Embryonic facial prominence (tissue), 1 donor: Measurements from ENCODE around the gene SPHK1.
A peak's percentile ranks its signal among the peaks of the same experiment; 100 is the strongest.
"Not testable (repeated sequence)": the region's sequence is repeated elsewhere in the genome, so short reads cannot be mapped to it uniquely, and the experiment has no call there.

Source experiments
- DNase-seq: peaks from one replicate; pipeline ENCODE4 v3.0.0-alpha.2; 2016; ENCODE audit errors: extremely low spot score

Gene SPHK1, protein sequence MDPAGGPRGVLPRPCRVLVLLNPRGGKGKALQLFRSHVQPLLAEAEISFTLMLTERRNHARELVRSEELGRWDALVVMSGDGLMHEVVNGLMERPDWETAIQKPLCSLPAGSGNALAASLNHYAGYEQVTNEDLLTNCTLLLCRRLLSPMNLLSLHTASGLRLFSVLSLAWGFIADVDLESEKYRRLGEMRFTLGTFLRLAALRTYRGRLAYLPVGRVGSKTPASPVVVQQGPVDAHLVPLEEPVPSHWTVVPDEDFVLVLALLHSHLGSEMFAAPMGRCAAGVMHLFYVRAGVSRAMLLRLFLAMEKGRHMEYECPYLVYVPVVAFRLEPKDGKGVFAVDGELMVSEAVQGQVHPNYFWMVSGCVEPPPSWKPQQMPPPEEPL

GRCh38 chr17:76384222-76384986, at the start of gene SPHK1:
SPHK1 (plus strand) TSS chr17:76384609; CDS start chr17:76385645, 1,036 bp downstream.
- no peak for DNase-seq

DNA sequence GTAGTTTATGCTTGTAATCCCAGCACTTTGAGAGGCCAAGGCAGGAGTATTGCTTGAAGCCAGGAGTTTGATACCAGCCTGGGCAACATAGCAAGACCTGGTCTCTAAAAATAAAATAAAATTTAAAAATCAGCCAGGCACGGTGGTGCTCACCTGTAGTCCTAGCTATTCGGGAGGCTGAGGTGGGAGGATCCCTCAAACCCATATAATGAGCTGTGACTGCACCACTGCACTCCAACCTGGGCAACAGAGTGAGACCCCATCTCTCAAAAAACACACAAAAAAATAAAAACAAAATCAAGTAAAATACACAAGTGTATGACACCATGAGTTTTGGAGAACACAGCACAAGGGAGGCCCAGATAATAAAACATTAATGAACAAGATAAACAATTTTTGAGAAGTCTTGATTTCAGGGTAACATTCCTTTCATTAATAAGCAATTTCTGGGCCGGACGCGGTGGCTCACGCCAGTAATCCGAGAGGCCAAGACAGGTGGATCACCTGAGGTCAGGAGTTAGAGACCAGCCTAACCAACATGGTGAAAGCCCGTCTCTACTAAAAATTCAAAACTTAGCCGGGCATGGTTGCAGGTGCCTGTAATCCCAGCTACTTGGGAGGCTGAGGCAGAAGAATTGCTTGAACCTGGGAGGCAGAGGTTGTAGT, 48.6 kb upstream of the SPHK1 start:
- DNase-seq: no peak

GRCh38 chr17:76336756-76337412, 47.5 kb upstream of the SPHK1 start:
- DNase-seq: no peak

DNA sequence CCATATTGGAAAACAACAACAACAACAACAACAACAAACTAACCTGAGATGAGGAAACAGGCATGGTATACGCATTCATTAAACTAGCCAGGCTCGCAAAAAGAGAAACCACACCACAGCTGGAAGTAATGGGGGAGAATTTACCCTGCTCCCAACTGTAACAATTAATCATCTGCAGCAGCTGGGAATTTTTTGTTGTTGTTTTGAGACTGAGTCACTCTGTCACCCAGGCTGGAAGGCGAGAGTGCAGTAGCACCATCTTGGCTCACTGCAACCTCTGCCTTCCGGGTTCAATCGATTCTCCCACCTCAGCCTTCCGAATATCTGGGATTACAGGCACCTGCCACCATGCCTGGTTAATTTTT, 47.0 kb upstream of the SPHK1 start:
- no peak for DNase-seq

GRCh38 chr17:76341301-76341700, 43.1 kb upstream of the SPHK1 start:
- DNase-seq: no peak

DNA sequence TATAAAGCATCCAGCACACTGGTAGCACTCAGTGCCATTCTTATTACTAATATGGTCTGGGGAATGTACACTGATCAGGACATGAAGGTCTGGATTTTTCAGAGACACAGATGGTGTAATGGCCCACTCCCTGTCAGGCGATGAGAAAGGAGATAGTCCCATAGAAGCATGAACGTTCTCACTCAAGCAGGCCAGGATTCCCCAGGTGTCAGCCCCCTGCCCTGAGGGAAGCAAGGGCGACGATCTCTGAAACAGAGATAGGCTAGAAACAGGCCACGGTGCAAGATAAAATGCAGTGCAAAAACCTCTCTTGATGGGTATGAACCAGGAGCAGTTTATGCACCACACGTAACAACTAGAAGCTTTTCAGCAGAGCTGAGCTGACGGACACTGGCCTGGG, 41.3 kb upstream of the SPHK1 start:
- no peak for DNase-seq

GRCh38 chr17:76345377-76345974, 38.9 kb upstream of the SPHK1 start:
- no peak for DNase-seq

GRCh38 chr17:76346936-76347335, 37.5 kb upstream of the SPHK1 start:
- not testable (repeated sequence) for DNase-seq

- DNase-seq: no peak
These were observed 33.9 kb upstream of the SPHK1 start for GRCh38 chr17:76350463-76350862.

GRCh38 chr17:76351526-76352071, 32.8 kb upstream of the SPHK1 start:
- DNase-seq: no peak

DNA sequence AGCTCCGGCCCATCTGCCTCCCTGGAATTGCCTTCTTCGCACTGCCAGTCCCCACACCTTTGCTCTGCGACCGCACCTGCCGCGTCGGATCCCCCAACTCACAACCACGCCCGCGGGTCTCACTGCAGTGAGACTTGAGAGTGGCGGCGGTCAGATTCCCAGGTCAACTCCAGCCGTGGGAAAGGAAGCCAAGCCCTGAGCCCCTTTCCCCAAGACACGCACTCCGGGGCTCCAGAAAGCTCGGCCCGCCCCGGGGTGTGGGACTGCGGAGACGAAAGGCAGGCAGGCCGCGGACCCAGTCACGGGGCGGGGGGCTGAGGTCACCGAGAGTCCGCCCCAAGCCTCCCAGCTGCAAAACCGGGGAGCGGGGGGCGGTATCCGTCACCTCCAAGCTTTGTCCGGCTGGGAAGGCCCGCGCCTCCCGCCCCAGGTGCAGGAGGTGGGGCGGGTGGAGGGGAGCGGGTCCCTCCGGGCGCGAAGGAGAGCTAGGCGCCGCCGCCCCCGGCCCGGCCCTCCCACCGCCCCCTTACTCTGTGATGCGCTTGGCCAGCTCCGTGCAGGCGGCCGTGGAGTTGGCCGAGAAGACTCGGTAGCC, 31.3 kb upstream of the SPHK1 start:
- DNase-seq: no peak

GRCh38 chr17:76353599-76354316, 30.7 kb upstream of the SPHK1 start, which contains the start of gene PRPSAP1:
PRPSAP1 (minus strand) TSS chr17:76353916; CDS start chr17:76353703, 213 bp downstream.
- DNase-seq: peak; percentile 79

- no peak for DNase-seq
These were observed 30.1 kb upstream of the SPHK1 start for GRCh38 chr17:76354317-76354729.

GRCh38 chr17:76354747-76355310, 29.6 kb upstream of the SPHK1 start:
- DNase-seq: no peak

DNA sequence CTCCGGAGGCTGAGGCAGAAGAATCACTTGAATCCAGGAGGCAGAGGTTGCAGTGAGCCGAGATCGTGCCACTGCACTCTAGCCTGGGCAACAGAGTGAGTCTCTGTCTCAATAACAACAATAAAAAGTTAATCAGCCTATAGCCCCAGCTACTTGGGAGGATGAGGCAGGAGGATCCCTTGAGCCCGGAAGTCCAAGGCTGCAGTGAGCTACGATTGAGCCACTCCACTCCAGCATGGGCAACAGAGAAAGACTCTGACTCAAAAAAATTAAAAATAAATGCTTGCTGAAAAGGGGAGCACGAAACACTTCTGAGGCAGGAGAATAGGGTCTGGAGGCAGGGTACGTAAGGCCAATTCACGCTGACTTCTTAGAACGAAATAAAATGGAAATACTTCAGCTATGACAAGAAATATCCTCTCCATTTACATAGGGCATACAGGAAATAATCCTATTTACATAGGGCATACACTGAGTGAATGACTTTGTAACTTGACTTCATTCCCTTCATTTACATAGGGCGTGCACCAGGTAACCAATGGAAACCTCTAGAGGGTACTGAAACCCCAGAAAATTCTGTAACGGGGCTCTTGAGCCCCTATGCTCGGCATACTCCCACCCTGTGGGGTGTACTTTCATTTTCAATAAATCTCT, 27.5 kb upstream of the SPHK1 start:
- DNase-seq: no peak

DNA sequence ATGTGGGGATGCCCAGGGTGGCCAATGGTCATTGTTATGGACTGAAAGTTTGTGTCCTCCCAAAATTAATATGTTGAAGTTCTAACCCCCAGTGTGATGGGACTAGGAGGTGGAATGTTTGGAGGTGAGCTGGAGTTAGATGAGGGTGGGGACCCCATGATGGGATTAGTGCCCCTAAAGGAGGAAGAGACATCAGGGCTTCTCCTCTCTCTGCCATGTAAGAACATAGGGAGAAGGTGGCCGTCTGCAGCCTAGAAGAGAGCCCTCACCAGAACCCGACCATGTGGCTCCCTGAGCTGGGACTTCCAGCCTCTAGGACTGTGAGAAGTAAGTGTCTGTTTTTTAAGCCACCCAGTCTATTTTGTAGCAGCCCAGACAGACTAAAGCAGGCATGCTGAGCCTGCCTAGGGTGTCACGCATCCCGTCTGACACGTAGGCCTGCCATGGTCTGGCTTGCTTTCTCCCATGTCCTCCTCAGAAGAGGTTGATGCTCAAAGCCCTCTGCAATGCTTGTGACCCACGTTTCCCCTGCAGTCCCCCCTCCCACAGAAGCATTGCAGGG, 26.7 kb upstream of the SPHK1 start:
- no peak for DNase-seq

- no peak for DNase-seq
These were observed 25.0 kb upstream of the SPHK1 start for GRCh38 chr17:76359375-76359774.

- not testable (repeated sequence) for DNase-seq
These were observed 24.6 kb upstream of the SPHK1 start for GRCh38 chr17:76359776-76360175.

DNA sequence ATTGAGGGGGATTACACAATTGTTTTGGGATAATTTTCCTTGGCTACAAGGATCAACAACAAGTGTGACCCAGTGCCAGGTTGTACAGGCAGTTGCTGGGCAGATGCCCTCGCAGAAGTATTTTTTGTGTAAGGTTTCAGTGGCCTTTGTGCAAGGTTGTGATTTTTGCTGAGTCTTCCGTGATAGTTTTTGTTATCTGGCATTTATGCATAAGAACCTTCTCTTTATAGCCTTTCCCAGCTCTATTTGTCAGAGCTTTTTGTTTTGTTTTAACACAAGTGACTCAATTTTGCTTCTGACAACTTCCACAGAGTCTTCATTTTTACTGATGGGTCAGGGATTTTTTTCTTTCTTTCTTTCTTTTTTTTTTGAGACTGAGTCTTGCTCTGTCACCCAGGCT, 23.9 kb upstream of the SPHK1 start:
- DNase-seq: no peak
